SK-N-SH (cell line): Measurements from ENCODE around the gene ATXN10.

Experiments
- CTCF ChIP-seq: fragments of 200-600 bp; sonication (generic); IDR thresholded peaks from 2 replicates; pipeline ENCODE4 v1.6.1; 2017; ENCODE audit warnings: antibody characterized with exemption, mild to moderate bottlenecking, moderate library complexity
- FOSL2 ChIP-seq: IDR thresholded peaks from 2 replicates; pipeline ENCODE4 v1.4.0; 2012; ENCODE audit warnings: low read depth, mild to moderate bottlenecking, moderate library complexity, borderline replicate concordance
- FOXM1 ChIP-seq: IDR thresholded peaks from 2 replicates; pipeline ENCODE4 v1.4.0; 2012; ENCODE audit warnings: low read depth, mild to moderate bottlenecking
- JUND ChIP-seq: IDR thresholded peaks from 2 replicates; pipeline ENCODE4 v1.4.0; 2012
- MXI1 ChIP-seq: IDR thresholded peaks from 2 replicates; pipeline ENCODE4 v1.6.1; 2012; ENCODE audit warnings: mild to moderate bottlenecking, low read depth, low read length, improper control_type of control experiment
- RCOR1 ChIP-seq: fragments of 150-350 bp; IDR thresholded peaks from 2 replicates; pipeline ENCODE4 v1.6.1; 2017; ENCODE audit warnings: antibody characterized with exemption, low read length
- SIN3A ChIP-seq: IDR thresholded peaks from 2 replicates; pipeline ENCODE4 v1.6.1; 2012; ENCODE audit warnings: low read depth, mild to moderate bottlenecking, low read length, moderate library complexity, borderline replicate concordance
- YY1 ChIP-seq: IDR thresholded peaks from 2 replicates; pipeline ENCODE4 v1.4.0; 2012; ENCODE audit warnings: low read depth, mild to moderate bottlenecking

GRCh38 chr22:45647532-45648225 lies 24.0 kb upstream of the ATXN10 start:
- no peak for TF ChIP-seq JUND
- no peak for TF ChIP-seq FOSL2
- no peak for TF ChIP-seq MXI1
- TF ChIP-seq CTCF: no peak
- TF ChIP-seq FOXM1: no peak
- TF ChIP-seq RCOR1: no peak
- no peak for TF ChIP-seq YY1
- no peak for TF ChIP-seq SIN3A
